Dendritic cell treated with granulocyte-macrophage colony-stimulating factor and Interleukin-4, amounts not matched to agents 40 ng/mL and 50 ng/mL, for 4 days (primary cell): Measurements from ENCODE around the gene PDGFC.

Experiments
- H3K27ac Mint-ChIP-seq: one replicate; pipeline ENCODE4 v1.8.0; 2022; ENCODE audit warnings: mild to moderate bottlenecking, mixed read lengths
- H3K27me3 Mint-ChIP-seq: one replicate; pipeline ENCODE4 v1.8.0; 2022; ENCODE audit warnings: mild to moderate bottlenecking, mixed read lengths
- H3K36me3 Mint-ChIP-seq: one replicate; pipeline ENCODE4 v1.8.0; 2022; ENCODE audit warnings: low read depth, mixed read lengths
- H3K4me1 Mint-ChIP-seq: one replicate; pipeline ENCODE4 v1.8.0; 2022; ENCODE audit warnings: low read depth, mixed read lengths
- H3K4me3 Mint-ChIP-seq: one replicate; pipeline ENCODE4 v1.8.0; 2022; ENCODE audit warnings: mild to moderate bottlenecking, moderate library complexity, mixed read lengths
- H3K9me3 Mint-ChIP-seq: one replicate; pipeline ENCODE4 v1.8.0; 2022; ENCODE audit warnings: mixed read lengths
- intact Hi-C: fragments of 100-400 bp; cut with micrococcal nuclease; formaldehyde crosslinking; loops from one replicate; pipeline ENCODE4 v1.15.0; 2022

The PDGFC gene

GRCh38 chr4:156953951-156954350, 17.6 kb downstream of the PDGFC start:
- H3K4me3 Mint-ChIP-seq = peak overlapping the region; percentile 42
- H3K4me1 Mint-ChIP-seq = peaks cover 72% of the 10 kb centered on the region
- intact Hi-C loops = loop anchor here (1.0 kb wide), 1 partner anchor 15 kb away; no protein-coding TSS in a partner anchor
- no peaks in the 10 kb centered on the region for H3K9me3 Mint-ChIP-seq
- H3K36me3 Mint-ChIP-seq = peaks cover 26% of the 10 kb centered on the region
- peak overlapping the region; percentile 93 for H3K27ac Mint-ChIP-seq
- no peaks in the 10 kb centered on the region for H3K27me3 Mint-ChIP-seq

GRCh38 chr4:156953001-156953400, 18.6 kb downstream of the PDGFC start:
- Mint-ChIP-seq H3K4me3 (no peak overlapping the region), H3K36me3 (peaks cover 24% of the 10 kb centered on the region), H3K4me1 (peaks cover 69% of the 10 kb centered on the region), H3K27me3 (no peaks in the 10 kb centered on the region), H3K27ac (peak overlapping the region; percentile 93), H3K9me3 (no peaks in the 10 kb centered on the region)
- intact Hi-C loops = no loop called here

GRCh38 chr4:156952078-156952759, 19.4 kb downstream of the PDGFC start:
- Mint-ChIP-seq H3K4me3 (no peak overlapping the region), H3K27me3 (no peaks in the 10 kb centered on the region), H3K27ac (peak overlapping the region; percentile 93), H3K36me3 (peaks cover 16% of the 10 kb centered on the region), H3K4me1 (peaks cover 69% of the 10 kb centered on the region), H3K9me3 (no peaks in the 10 kb centered on the region)
- intact Hi-C loops = no loop called here

GRCh38 chr4:156950948-156951347, 20.7 kb downstream of the PDGFC start:
- Mint-ChIP-seq H3K27me3 (no peaks in the 10 kb centered on the region), H3K4me1 (peaks cover 69% of the 10 kb centered on the region), H3K4me3 (no peak overlapping the region), H3K36me3 (peaks cover 12% of the 10 kb centered on the region), H3K27ac (peak overlapping the region; percentile 59), H3K9me3 (no peaks in the 10 kb centered on the region)
- intact Hi-C loops = no loop called here

GRCh38 chr4:156950090-156950489, 21.5 kb downstream of the PDGFC start:
- Mint-ChIP-seq H3K27me3 (no peaks in the 10 kb centered on the region), H3K4me3 (no peak overlapping the region), H3K36me3 (peaks cover 6% of the 10 kb centered on the region), H3K4me1 (peaks cover 71% of the 10 kb centered on the region), H3K9me3 (no peaks in the 10 kb centered on the region), H3K27ac (peak overlapping the region; percentile 82)
- intact Hi-C loops = no loop called here

- H3K27me3 Mint-ChIP-seq = no peaks in the 10 kb centered on the region
- intact Hi-C loops = no loop called here
- no peak overlapping the region for H3K4me3 Mint-ChIP-seq
- H3K4me1 Mint-ChIP-seq = peaks cover 72% of the 10 kb centered on the region
- peaks cover 6% of the 10 kb centered on the region for H3K36me3 Mint-ChIP-seq
- H3K9me3 Mint-ChIP-seq = no peaks in the 10 kb centered on the region
- peak overlapping the region; percentile 82 for H3K27ac Mint-ChIP-seq
These were observed 22.2 kb downstream of the PDGFC start for GRCh38 chr4:156949373-156949814.

GRCh38 chr4:156948738-156949137, 22.9 kb downstream of the PDGFC start:
- Mint-ChIP-seq H3K36me3 (peaks cover 8% of the 10 kb centered on the region), H3K27me3 (no peaks in the 10 kb centered on the region), H3K27ac (peak overlapping the region; percentile 82), H3K4me3 (no peak overlapping the region), H3K9me3 (no peaks in the 10 kb centered on the region), H3K4me1 (peaks cover 72% of the 10 kb centered on the region)
- intact Hi-C loops = no loop called here

- Mint-ChIP-seq H3K4me3 (no peak overlapping the region), H3K9me3 (no peaks in the 10 kb centered on the region), H3K27me3 (no peaks in the 10 kb centered on the region), H3K27ac (no peak overlapping the region), H3K4me1 (peaks cover 72% of the 10 kb centered on the region), H3K36me3 (peaks cover 8% of the 10 kb centered on the region)
- intact Hi-C loops = no loop called here
These were observed 23.5 kb downstream of the PDGFC start for GRCh38 chr4:156948133-156948532.

GRCh38 chr4:156946516-156947424, 24.8 kb downstream of the PDGFC start:
- Mint-ChIP-seq H3K27ac (peak overlapping the region; percentile 85), H3K9me3 (no peaks in the 10 kb centered on the region), H3K4me1 (peaks cover 71% of the 10 kb centered on the region), H3K4me3 (no peak overlapping the region), H3K36me3 (peaks cover 12% of the 10 kb centered on the region), H3K27me3 (no peaks in the 10 kb centered on the region)
- intact Hi-C loops = no loop called here

GRCh38 chr4:156945532-156945931, 26.1 kb downstream of the PDGFC start:
- Mint-ChIP-seq H3K36me3 (peaks cover 13% of the 10 kb centered on the region), H3K4me1 (peaks cover 61% of the 10 kb centered on the region), H3K27ac (peak overlapping the region; percentile 85), H3K9me3 (no peaks in the 10 kb centered on the region), H3K4me3 (no peak overlapping the region), H3K27me3 (no peaks in the 10 kb centered on the region)
- intact Hi-C loops = no loop called here

- peak overlapping the region; percentile 13 for H3K27ac Mint-ChIP-seq
- H3K4me1 Mint-ChIP-seq = peaks cover 47% of the 10 kb centered on the region
- H3K9me3 Mint-ChIP-seq = no peaks in the 10 kb centered on the region
- peaks cover 13% of the 10 kb centered on the region for H3K36me3 Mint-ChIP-seq
- H3K4me3 Mint-ChIP-seq = no peak overlapping the region
- no peaks in the 10 kb centered on the region for H3K27me3 Mint-ChIP-seq
- intact Hi-C loops = no loop called here
These were observed 28.6 kb downstream of the PDGFC start for GRCh38 chr4:156942991-156943390.

GRCh38 chr4:156941940-156942548, 29.6 kb downstream of the PDGFC start:
- H3K9me3 Mint-ChIP-seq = peaks cover under 1% of the 10 kb centered on the region
- no peaks in the 10 kb centered on the region for H3K27me3 Mint-ChIP-seq
- peaks cover 14% of the 10 kb centered on the region for H3K36me3 Mint-ChIP-seq
- no peak overlapping the region for H3K4me3 Mint-ChIP-seq
- intact Hi-C loops = no loop called here
- H3K4me1 Mint-ChIP-seq = peaks cover 37% of the 10 kb centered on the region
- peak overlapping the region; percentile 51 for H3K27ac Mint-ChIP-seq

- no peaks in the 10 kb centered on the region for H3K27me3 Mint-ChIP-seq
- H3K4me3 Mint-ChIP-seq = no peak overlapping the region
- H3K4me1 Mint-ChIP-seq = peaks cover 27% of the 10 kb centered on the region
- peak overlapping the region; percentile 84 for H3K27ac Mint-ChIP-seq
- intact Hi-C loops = loop anchor here (1.0 to 5.0 kb wide), 2 partner anchors 14 to 32 kb away; partner anchors contain the start of gene PDGFC
- peaks cover 11% of the 10 kb centered on the region for H3K9me3 Mint-ChIP-seq
- H3K36me3 Mint-ChIP-seq = peaks cover 26% of the 10 kb centered on the region
These were observed 31.8 kb downstream of the PDGFC start for GRCh38 chr4:156939801-156940200.

GRCh38 chr4:156939139-156939538, 32.5 kb downstream of the PDGFC start:
- H3K9me3 Mint-ChIP-seq = peaks cover 11% of the 10 kb centered on the region
- H3K4me3 Mint-ChIP-seq = no peak overlapping the region
- H3K27ac Mint-ChIP-seq = peak overlapping the region; percentile 84
- H3K27me3 Mint-ChIP-seq = no peaks in the 10 kb centered on the region
- H3K4me1 Mint-ChIP-seq = peaks cover 21% of the 10 kb centered on the region
- peaks cover 24% of the 10 kb centered on the region for H3K36me3 Mint-ChIP-seq
- intact Hi-C loops = loop anchor here (1.0 to 5.0 kb wide), 2 partner anchors 15 to 33 kb away; partner anchors contain the start of gene PDGFC
